ENCODE data around the gene DEPDC1B. TPM values are rescaled to one million over a fixed set of nuclear protein-coding genes. Genes with fewer than 3 reads are reported as not detected.

Gene DEPDC1B
- total RNA-seq, 1 experiment from 2014 or later = 29.2 TPM

- Histone ChIP-seq H3K27ac (no peak overlapping the region), H3K9me2 (ENCODE audit: insufficient read depth) (no peaks in the 10 kb centered on the region), H3K4me3 (no peak overlapping the region), H3K9me3 (ENCODE audit: insufficient read depth, low read depth) (no peaks in the 10 kb centered on the region), H3K36me3 (ENCODE audit: low read depth) (no peaks in the 10 kb centered on the region), H3K27me3 (ENCODE audit: insufficient read depth, low read depth) (no peaks in the 10 kb centered on the region), H3F3A (ENCODE audit: insufficient read depth, low read depth) (no peaks in the 10 kb centered on the region), H3K79me2 (ENCODE audit: low read depth) (peaks cover 21% of the 10 kb centered on the region; the same call in 1 of the 2 replicates), H3K4me1 (replicated peaks; ENCODE audit: insufficient read depth) (no peaks in the 10 kb centered on the region), H2AFZ (no peak overlapping the region), H3K4me2 (no peak overlapping the region), H4K20me1 (ENCODE audit: insufficient read depth) (no peaks in the 10 kb centered on the region)
- no peak for DNase-seq
- ChIA-PET POLR2A (ENCODE audit: unreplicated experiment) (no interaction called here), CTCF (interaction anchor here (0.6 kb wide), 1 partner anchor 322 kb away, joined by 7 read pairs; no protein-coding TSS in a partner anchor)
- no peak for TF ChIP-seq CTCF (conservative IDR thresholded peaks at IDR 0.05)
- intact Hi-C loops (cut with micrococcal nuclease; ENCODE audit: unreplicated experiment) = no loop called here
- no TSS peak for BruUV-seq (replicated peaks)
Measured at GRCh38 chr5:60688980-60689379, 11.0 kb downstream of the DEPDC1B start.

- peaks cover 15% of the 10 kb centered on the region; the same call in 1 of the 2 replicates for H3K79me2 ChIP-seq (ENCODE audit: low read depth)
- H3K4me3 ChIP-seq = no peak overlapping the region
- H4K20me1 ChIP-seq (ENCODE audit: insufficient read depth) = no peaks in the 10 kb centered on the region
- ChIA-PET POLR2A (ENCODE audit: unreplicated experiment) (no interaction called here), CTCF (interaction anchor here (0.5 to 0.7 kb wide), 2 partner anchors 12 to 140 kb away, joined by 3 to 5 read pairs; no protein-coding TSS in a partner anchor)
- no peaks in the 10 kb centered on the region for H3K9me3 ChIP-seq (ENCODE audit: insufficient read depth, low read depth)
- no peak overlapping the region for H3K4me2 ChIP-seq
- no peak overlapping the region for H3K27ac ChIP-seq
- H3K27me3 ChIP-seq (ENCODE audit: insufficient read depth, low read depth) = no peaks in the 10 kb centered on the region
- intact Hi-C loops (cut with micrococcal nuclease; ENCODE audit: unreplicated experiment) = no loop called here
- no peaks in the 10 kb centered on the region for H3K4me1 ChIP-seq (replicated peaks; ENCODE audit: insufficient read depth)
- TF ChIP-seq EZH2 (IDR thresholded peaks at IDR 0.05; ENCODE audit: low read depth) (no peak), CTCF (conservative IDR thresholded peaks at IDR 0.05) (peak; percentile 39)
- H3F3A ChIP-seq (ENCODE audit: insufficient read depth, low read depth) = no peaks in the 10 kb centered on the region
- DNase-seq = no peak
- no TSS peak for BruUV-seq (replicated peaks)
- no peaks in the 10 kb centered on the region for H3K36me3 ChIP-seq (ENCODE audit: low read depth)
- no peaks in the 10 kb centered on the region for H3K9me2 ChIP-seq (ENCODE audit: insufficient read depth)
- H2AFZ ChIP-seq = no peak overlapping the region
Measured at GRCh38 chr5:60687927-60688720, 11.8 kb downstream of the DEPDC1B start.

- Histone ChIP-seq H3K79me2 (ENCODE audit: low read depth) (peaks cover 8% of the 10 kb centered on the region; the same call in 1 of the 2 replicates), H3K4me2 (no peak overlapping the region), H2AFZ (no peak overlapping the region), H3K4me3 (no peak overlapping the region), H3K4me1 (replicated peaks; ENCODE audit: insufficient read depth) (no peaks in the 10 kb centered on the region), H3K27ac (no peak overlapping the region), H3K9me3 (ENCODE audit: insufficient read depth, low read depth) (no peaks in the 10 kb centered on the region), H3K36me3 (ENCODE audit: low read depth) (no peaks in the 10 kb centered on the region), H3K27me3 (ENCODE audit: insufficient read depth, low read depth) (no peaks in the 10 kb centered on the region), H3F3A (ENCODE audit: insufficient read depth, low read depth) (no peaks in the 10 kb centered on the region), H3K9me2 (ENCODE audit: insufficient read depth) (no peaks in the 10 kb centered on the region), H4K20me1 (ENCODE audit: insufficient read depth) (no peaks in the 10 kb centered on the region)
- CTCF ChIA-PET = no interaction called here
- no peak for DNase-seq
- no peak for TF ChIP-seq CTCF (conservative IDR thresholded peaks at IDR 0.05)
- no peak for TF ChIP-seq EZH2 (IDR thresholded peaks at IDR 0.05; ENCODE audit: low read depth)
- intact Hi-C loops (cut with micrococcal nuclease; ENCODE audit: unreplicated experiment) = no loop called here
- BruUV-seq (replicated peaks) = no TSS peak
- POLR2A ChIA-PET (ENCODE audit: unreplicated experiment) = no interaction called here
Measured at GRCh38 chr5:60686157-60686556, 13.8 kb downstream of the DEPDC1B start.
